CD4-positive, CD25-positive, alpha-beta regulatory T cell (primary cell): ENCODE results near the gene MEF2C. TPM values are rescaled to one million over a fixed set of nuclear protein-coding genes. Genes with fewer than 3 reads are reported as not detected.

Experiments used
- ATAC-seq, 2 donors: fragments of 150-1000 bp; cut with Tn5 transposase; one replicate each; pipeline ENCODE4 v1.10.0; 2021; ENCODE audit warnings: low read depth in 2 of 2, moderate number of reproducible peaks in 2 of 2, moderate library complexity in 1 of 2
- DNase-seq, 3 donors: peaks; one replicate each; pipeline versions ENCODE4 v3.0.0 to v3.0.0-alpha.2; 2012 to 2022; ENCODE audit warnings: mixed read lengths in 1 of 3
- H3K27ac ChIP-seq: one replicate; pipeline ENCODE4 v1.7.0; 2013; ENCODE audit warnings: mild to moderate bottlenecking, low read length; ENCODE audit not compliant: insufficient read depth, poor library complexity, severe bottlenecking
- H3K27me3 ChIP-seq: one replicate; pipeline ENCODE4 v1.7.0; 2013; ENCODE audit warnings: low read length; ENCODE audit not compliant: control insufficient read depth, insufficient read depth
- H3K36me3 ChIP-seq: one replicate; pipeline ENCODE4 v1.7.0; 2013; ENCODE audit warnings: mild to moderate bottlenecking, low read length, moderate library complexity; ENCODE audit not compliant: control insufficient read depth, insufficient read depth
- H3K4me1 ChIP-seq: 2 replicates; pipeline ENCODE4 v1.7.0; 2013; ENCODE audit warnings: mild to moderate bottlenecking, low read length; ENCODE audit not compliant: insufficient read depth, control insufficient read depth, poor library complexity, severe bottlenecking
- H3K4me3 ChIP-seq: one replicate; pipeline ENCODE4 v1.7.0; 2013; ENCODE audit warnings: low read depth, mild to moderate bottlenecking, low read length, moderate library complexity
- H3K9me3 ChIP-seq, 2 experiments: 1 replicate in 1 of 2; 2 replicates in 1 of 2; pipeline ENCODE4 v1.7.0; 2013; ENCODE audit warnings: low read length in 2 of 2, mild to moderate bottlenecking in 1 of 2, moderate library complexity in 1 of 2; ENCODE audit not compliant: control insufficient read depth in 2 of 2
- H3K27ac Mint-ChIP-seq, 3 donors: one replicate each; pipeline ENCODE4 v1.8.0; 2020 to 2022; ENCODE audit warnings: mild to moderate bottlenecking in 3 of 3, mixed read lengths in 3 of 3, moderate library complexity in 2 of 3
- H3K27me3 Mint-ChIP-seq: one replicate; pipeline ENCODE4 v1.8.0; 2022; ENCODE audit warnings: mild to moderate bottlenecking, mixed read lengths
- H3K36me3 Mint-ChIP-seq: one replicate; pipeline ENCODE4 v1.8.0; 2020; ENCODE audit warnings: mixed read lengths
- H3K4me1 Mint-ChIP-seq, 4 donors: one replicate each; pipeline ENCODE4 v1.8.0; 2020 to 2022; ENCODE audit warnings: mixed read lengths in 4 of 4, mild to moderate bottlenecking in 1 of 4
- H3K4me3 Mint-ChIP-seq, 4 donors: one replicate each; pipeline ENCODE4 v1.8.0; 2020 to 2022; ENCODE audit warnings: mild to moderate bottlenecking in 4 of 4, mixed read lengths in 4 of 4, moderate library complexity in 3 of 4
- H3K9me3 Mint-ChIP-seq, 7 donors: one replicate each; pipeline ENCODE4 v1.8.0; 2020 to 2022; ENCODE audit warnings: mixed read lengths in 7 of 7, mild to moderate bottlenecking in 3 of 7, moderate library complexity in 2 of 7
- polyA plus RNA-seq, 4 donors: library from polyadenylated mRNA; unstranded; fragments of 300-500 nt; fragmentation: Illumina TruSeq; gene quantifications; one replicate each; pipeline ENCODE4 v1.2.3, GENCODE V29; 2021
- total RNA-seq: library from RNA; stranded (reverse); gene quantifications from one replicate; pipeline ENCODE4 v1.2.3, GENCODE V29; 2022

MEF2C gene
- total and polyA plus RNA-seq, 5 donors from 2014 or later = 0.38 to 1.7 (median 1.6) TPM; not detected in 2

DNA sequence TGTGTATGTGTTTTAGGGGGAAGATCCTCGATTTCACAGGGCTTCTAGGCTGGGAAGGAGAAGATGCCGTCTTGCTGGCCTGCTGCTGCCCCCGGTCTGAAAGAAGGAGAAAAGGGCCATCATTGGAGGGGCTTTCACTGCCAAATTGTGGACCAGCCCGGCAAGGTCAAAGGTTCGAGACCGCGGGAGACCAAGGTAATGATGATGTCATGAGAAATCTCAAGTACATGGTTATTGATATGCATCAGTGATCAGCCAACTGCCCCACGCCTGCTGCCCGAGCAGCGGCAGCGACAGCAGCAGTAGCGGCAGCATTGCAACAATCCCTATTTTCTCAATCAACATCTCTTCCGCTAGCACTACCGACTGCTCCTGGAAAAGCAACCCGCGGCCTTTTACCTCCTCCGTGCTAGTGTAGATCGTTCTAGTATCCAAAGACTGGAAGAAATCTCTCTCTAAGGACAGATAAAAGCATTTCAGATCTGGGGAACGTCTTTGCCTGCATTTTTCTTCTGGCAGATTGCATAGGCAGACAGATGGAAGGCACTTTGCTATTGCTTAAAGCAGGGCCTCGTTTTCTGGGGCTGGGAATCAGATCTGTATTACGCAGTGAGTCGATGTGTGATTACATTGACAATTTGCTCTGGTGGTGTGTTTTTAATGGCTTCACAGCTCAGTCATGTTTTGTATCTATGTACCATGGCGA is 215.3 kb downstream of the MEF2C start:
- no peak overlapping the region for H3K27ac Mint-ChIP-seq
- no peak for ATAC-seq
- peaks cover 83% of the 10 kb centered on the region for H3K27me3 ChIP-seq

More for the DNA sequence above, 215.3 kb downstream of the MEF2C start:
- Histone ChIP-seq H3K9me3 (peaks cover 5 to 7% of the 10 kb centered on the region in 2 experiments), H3K27ac (no peak overlapping the region), H3K36me3 (no peaks in the 10 kb centered on the region), H3K4me3 (peak overlapping the region; percentile 84), H3K4me1 (peaks cover 17% of the 10 kb centered on the region)
- Mint-ChIP-seq H3K9me3 (peaks cover 0 to 13% (median 5%) of the 10 kb centered on the region in 7 donors), H3K4me3 (peak overlapping the region in 3 of 4 donors; percentile 79 to 95 (median 87)), H3K4me1 (peaks cover 14 to 34% (median 21%) of the 10 kb centered on the region in 4 donors), H3K27me3 (peaks cover 97% of the 10 kb centered on the region), H3K36me3 (no peaks in the 10 kb centered on the region)
- no peak for DNase-seq
